ENCODE measurements around the gene EAF2.

GRCh38 chr3:121894301-121894990 lies 59.4 kb downstream of the EAF2 start, which contains the start of gene SLC15A2:
- TF ChIP-seq CTCF (IDR thresholded peaks at IDR 0.05; ENCODE audit: low read depth, low read length, poor library complexity, severe bottlenecking), result no peak
- no peak for TF ChIP-seq EZH2phosphoT487 (IDR thresholded peaks at IDR 0.05; ENCODE audit: borderline replicate concordance, low read length)

All from DOHH2 (cell line).